ENCODE data around the gene KLRF1. TPM values are rescaled to one million over a fixed set of nuclear protein-coding genes. Genes with fewer than 3 reads are reported as not detected.

The KLRF1 gene
- total RNA-seq, 2 donors from 2014 or later = not detected

- 52% methylated on average over 4 of the region's 4 CpGs for WGBS, 2 donors
- Histone ChIP-seq H3K27ac (no peak overlapping the region), H3K4me1 (no peaks in the 10 kb centered on the region), H3K9me3 (no peaks in the 10 kb centered on the region), H3K36me3 (replicated peaks in 1 of 2; ENCODE audit: insufficient read depth in 1 of 2, low read depth in 2 of 2) (no peaks in the 10 kb centered on the region), H3K27me3 (no peaks in the 10 kb centered on the region), H3K4me3 (no peak overlapping the region)
- TF ChIP-seq POLR2A (IDR thresholded peaks at IDR 0.05) (no peak), CTCF (IDR thresholded peaks at IDR 0.05) (no peak)
- DNase-seq (no peak), ATAC-seq (no peak)
- intact Hi-C loops (cut with DNase I) = no loop called here
Measured at GRCh38 chr12:9867531-9867930, 40.2 kb downstream of the KLRF1 start.

GRCh38 chr12:9868311-9868801, 41.1 kb downstream of the KLRF1 start:
- Histone ChIP-seq H3K36me3 (replicated peaks in 1 of 2; ENCODE audit: insufficient read depth in 1 of 2, low read depth in 2 of 2) (no peaks in the 10 kb centered on the region), H3K4me3 (no peak overlapping the region), H3K4me1 (no peaks in the 10 kb centered on the region), H3K27ac (peak overlapping the region in 1 of 4 donors; percentile 64), H3K9me3 (no peaks in the 10 kb centered on the region), H3K27me3 (no peaks in the 10 kb centered on the region)
- DNase-seq (no peak), ATAC-seq (no peak)
- no peak for TF ChIP-seq CTCF (IDR thresholded peaks at IDR 0.05)
- TF ChIP-seq POLR2A (IDR thresholded peaks at IDR 0.05) = no peak
- intact Hi-C loops (cut with DNase I) = no loop called here
- 53 to 79% methylated on average over 11 of the region's 11 CpGs for WGBS, 2 donors

- WGBS, 2 donors = 37 to 40% methylated on average over 4 of the region's 4 CpGs
- intact Hi-C loops (cut with DNase I) = no loop called here
- Histone ChIP-seq H3K9me3 (no peaks in the 10 kb centered on the region), H3K27me3 (no peaks in the 10 kb centered on the region), H3K27ac (peak overlapping the region in 1 of 4 donors; percentile 64), H3K4me3 (peak overlapping the region in 1 of 2 donors; percentile 0), H3K4me1 (no peaks in the 10 kb centered on the region), H3K36me3 (replicated peaks in 1 of 2; ENCODE audit: insufficient read depth in 1 of 2, low read depth in 2 of 2) (no peaks in the 10 kb centered on the region)
- DNase-seq (no peak), ATAC-seq (no peak)
- TF ChIP-seq POLR2A (IDR thresholded peaks at IDR 0.05) (no peak), CTCF (IDR thresholded peaks at IDR 0.05) (no peak)
Measured at GRCh38 chr12:9868951-9869306, 41.6 kb downstream of the KLRF1 start.

- Histone ChIP-seq H3K36me3 (replicated peaks in 1 of 2; ENCODE audit: insufficient read depth in 1 of 2, low read depth in 2 of 2) (no peaks in the 10 kb centered on the region), H3K27ac (peak within 1 kb of the TSS in 3 of 4 donors; percentile 11 to 64 (median 51)), H3K27me3 (no peaks in the 10 kb centered on the region), H3K4me3 (peak within 1 kb of the TSS in 1 of 2 donors; percentile 0), H3K4me1 (no peaks in the 10 kb centered on the region), H3K9me3 (no peaks in the 10 kb centered on the region)
- peak in 1 of 3 donors; percentile 47 for TF ChIP-seq POLR2A (IDR thresholded peaks at IDR 0.05)
- TF ChIP-seq CTCF (IDR thresholded peaks at IDR 0.05) = no peak
- ATAC-seq (peak; percentile 72), DNase-seq (peak in 1 of 4 donors; percentile 13)
- intact Hi-C loops (cut with DNase I) = no loop called here
- 11% methylated on average over 11 of the region's 11 CpGs for WGBS, 2 donors
Measured at GRCh38 chr12:9869307-9870161, 42.3 kb downstream of the KLRF1 start, which contains the start of gene CLEC2B. Gene CLEC2B, minus strand, starts transcription at chr12:9869354.
